ENCODE measurements around the gene PECR.

DNA sequence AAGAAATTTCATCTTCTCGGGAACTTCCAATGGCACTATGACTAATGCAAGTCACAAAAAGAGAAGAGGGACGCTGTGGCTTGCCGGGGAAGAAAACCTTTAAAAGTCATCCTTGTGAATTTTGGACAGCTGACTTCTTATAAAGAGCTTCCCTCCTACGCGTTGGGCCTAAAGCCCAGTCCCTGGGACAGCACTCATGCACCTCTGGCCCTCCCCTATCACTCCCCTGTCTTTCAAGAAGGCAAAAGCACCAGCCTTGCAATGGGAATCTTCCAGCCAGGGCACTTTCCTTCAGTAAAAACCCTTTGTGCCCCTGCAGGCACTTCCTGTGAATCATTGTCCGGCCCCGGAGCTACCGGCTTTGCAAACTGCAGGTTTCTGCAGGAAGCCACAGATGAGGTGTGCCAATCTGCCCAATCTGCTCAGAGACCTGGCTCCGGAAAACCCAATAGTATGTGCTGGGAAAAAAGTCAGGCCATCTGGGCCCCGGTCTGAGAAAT lies 75.4 kb downstream of the PECR start:
- no peak for TF ChIP-seq CTCF (IDR thresholded peaks at IDR 0.05)
- no peak for TF ChIP-seq EZH2 (IDR thresholded peaks at IDR 0.05; ENCODE audit: borderline replicate concordance, insufficient read depth, low read depth, low read length, poor library complexity, severe bottlenecking)

Data from B cell (primary cell).